HepG2 (cell line): ENCODE measurements around the gene MX2. TPM values are rescaled to one million over a fixed set of nuclear protein-coding genes. Genes with fewer than 3 reads are reported as not detected.

Experiments
- PAF1 ChIP-seq: IDR thresholded peaks from 2 replicates; pipeline ENCODE4 v1.6.1; 2016; ENCODE audit warnings: missing genetic modification reagents, missing compliant biosample characterization
- PRPF4 ChIP-seq: fragments of 200-400 bp; formaldehyde crosslinking; IDR thresholded peaks from 2 replicates; pipeline ENCODE4 v1.6.1; 2016; ENCODE audit warnings: low read length, low read depth; ENCODE audit not compliant: poor library complexity, severe bottlenecking
- SRY ChIP-seq: sonication (generic); formaldehyde crosslinking; IDR thresholded peaks from 2 replicates; pipeline ENCODE4 v1.8.0; 2022; ENCODE audit warnings: mild to moderate bottlenecking, missing genetic modification reagents
- ZIK1 ChIP-seq: sonication (generic); formaldehyde crosslinking; IDR thresholded peaks from 2 replicates; pipeline ENCODE4 v1.5.0; 2020; ENCODE audit warnings: mild to moderate bottlenecking, low read depth, missing genetic modification reagents, borderline replicate concordance
- ZNF468 ChIP-seq: sonication (generic); formaldehyde crosslinking; IDR thresholded peaks from 2 replicates; pipeline ENCODE4 v1.8.0; 2022; ENCODE audit warnings: mild to moderate bottlenecking, moderate library complexity, missing genetic modification reagents
- ZNF569 ChIP-seq: sonication (generic); formaldehyde crosslinking; IDR thresholded peaks from 2 replicates; pipeline ENCODE4 v1.5.0; 2020; ENCODE audit warnings: mild to moderate bottlenecking, missing genetic modification reagents, moderate library complexity, borderline replicate concordance
- polyA plus RNA-seq, 8 experiments: library from polyadenylated mRNA; depleted of rRNA in 3 of 8; stranded (reverse) in 7 of 8; unstranded in 1 of 8; fragments of >200 nt; fragmentation: Illumina TruSeq in 4 of 8; extraction: Trizol in 4 of 8; gene quantifications; 2 replicates each; pipeline versions ENCODE4 v1.2.1 to v1.2.3, GENCODE V29; 2011 to 2016; ENCODE audit warnings: low read depth in 4 of 8, missing spikeins in 1 of 8, mixed read lengths in 1 of 8; ENCODE audit not compliant: insufficient read depth in 1 of 8
- total RNA-seq, 5 experiments: library from RNA; depleted of rRNA; stranded (reverse); fragments of >200 nt; fragmentation: Illumina TruSeq; extraction: Trizol; gene quantifications; 2 replicates each; pipeline ENCODE4 v1.2.3, GENCODE V29; 2016; ENCODE audit warnings: low read depth in 1 of 5
- TF ChIP-seq, protein P1 (sequence below): sonication (generic); formaldehyde crosslinking; IDR thresholded peaks from 2 replicates; pipeline ENCODE4 v1.4.0; 2020; ENCODE audit warnings: mild to moderate bottlenecking, missing genetic modification reagents, borderline replicate concordance
- TF ChIP-seq, protein P2 (sequence below): sonication (generic); formaldehyde crosslinking; IDR thresholded peaks from 2 replicates; pipeline ENCODE4 v1.4.0; 2020; ENCODE audit warnings: missing genetic modification reagents
- TF ChIP-seq, protein P3 (sequence below): sonication (generic); formaldehyde crosslinking; IDR thresholded peaks from 2 replicates; pipeline ENCODE4 v1.8.0; 2022; ENCODE audit warnings: mild to moderate bottlenecking, missing genetic modification reagents, moderate library complexity

The MX2 gene
- total and polyA plus RNA-seq, 2 of the 13 experiments (the other 11 are each of a cell fraction or from before 2014, with no cell fraction given) = 24.0 to 35.7 TPM

DNA sequence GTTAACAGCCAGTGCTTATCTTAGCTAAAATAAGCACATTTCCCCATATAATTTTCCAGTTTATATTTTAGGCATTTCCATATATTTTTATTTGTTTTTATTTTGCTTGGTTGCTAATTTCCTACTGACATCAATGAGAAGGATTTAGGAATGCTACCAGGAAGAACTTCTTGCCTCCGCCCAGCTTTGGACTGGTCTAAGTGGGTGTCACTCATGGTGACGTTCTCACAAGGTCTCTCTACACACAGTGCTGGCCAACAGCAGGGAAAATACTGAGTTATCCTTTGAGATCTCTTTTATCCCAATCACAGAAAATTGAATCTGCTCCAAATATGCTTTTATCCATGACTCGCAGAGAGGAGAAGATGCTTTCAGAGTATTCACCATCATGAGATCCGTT, 77.4 kb downstream of the MX2 start (continued):
- TF ChIP-seq, protein P1, sequence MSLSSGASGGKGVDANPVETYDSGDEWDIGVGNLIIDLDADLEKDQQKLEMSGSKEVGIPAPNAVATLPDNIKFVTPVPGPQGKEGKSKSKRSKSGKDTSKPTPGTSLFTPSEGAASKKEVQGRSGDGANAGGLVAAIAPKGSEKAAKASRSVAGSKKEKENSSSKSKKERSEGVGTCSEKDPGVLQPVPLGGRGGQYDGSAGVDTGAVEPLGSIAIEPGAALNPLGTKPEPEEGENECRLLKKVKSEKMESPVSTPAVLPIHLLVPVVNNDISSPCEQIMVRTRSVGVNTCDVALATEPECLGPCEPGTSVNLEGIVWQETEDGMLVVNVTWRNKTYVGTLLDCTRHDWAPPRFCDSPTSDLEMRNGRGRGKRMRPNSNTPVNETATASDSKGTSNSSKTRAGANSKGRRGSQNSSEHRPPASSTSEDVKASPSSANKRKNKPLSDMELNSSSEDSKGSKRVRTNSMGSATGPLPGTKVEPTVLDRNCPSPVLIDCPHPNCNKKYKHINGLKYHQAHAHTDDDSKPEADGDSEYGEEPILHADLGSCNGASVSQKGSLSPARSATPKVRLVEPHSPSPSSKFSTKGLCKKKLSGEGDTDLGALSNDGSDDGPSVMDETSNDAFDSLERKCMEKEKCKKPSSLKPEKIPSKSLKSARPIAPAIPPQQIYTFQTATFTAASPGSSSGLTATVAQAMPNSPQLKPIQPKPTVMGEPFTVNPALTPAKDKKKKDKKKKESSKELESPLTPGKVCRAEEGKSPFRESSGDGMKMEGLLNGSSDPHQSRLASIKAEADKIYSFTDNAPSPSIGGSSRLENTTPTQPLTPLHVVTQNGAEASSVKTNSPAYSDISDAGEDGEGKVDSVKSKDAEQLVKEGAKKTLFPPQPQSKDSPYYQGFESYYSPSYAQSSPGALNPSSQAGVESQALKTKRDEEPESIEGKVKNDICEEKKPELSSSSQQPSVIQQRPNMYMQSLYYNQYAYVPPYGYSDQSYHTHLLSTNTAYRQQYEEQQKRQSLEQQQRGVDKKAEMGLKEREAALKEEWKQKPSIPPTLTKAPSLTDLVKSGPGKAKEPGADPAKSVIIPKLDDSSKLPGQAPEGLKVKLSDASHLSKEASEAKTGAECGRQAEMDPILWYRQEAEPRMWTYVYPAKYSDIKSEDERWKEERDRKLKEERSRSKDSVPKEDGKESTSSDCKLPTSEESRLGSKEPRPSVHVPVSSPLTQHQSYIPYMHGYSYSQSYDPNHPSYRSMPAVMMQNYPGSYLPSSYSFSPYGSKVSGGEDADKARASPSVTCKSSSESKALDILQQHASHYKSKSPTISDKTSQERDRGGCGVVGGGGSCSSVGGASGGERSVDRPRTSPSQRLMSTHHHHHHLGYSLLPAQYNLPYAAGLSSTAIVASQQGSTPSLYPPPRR (CRISPR knock-in tag) = no peak
- TF ChIP-seq ZIK1 (CRISPR knock-in tag) = no peak
- TF ChIP-seq ZNF468 (CRISPR knock-in tag) = no peak
- TF ChIP-seq, protein P2, sequence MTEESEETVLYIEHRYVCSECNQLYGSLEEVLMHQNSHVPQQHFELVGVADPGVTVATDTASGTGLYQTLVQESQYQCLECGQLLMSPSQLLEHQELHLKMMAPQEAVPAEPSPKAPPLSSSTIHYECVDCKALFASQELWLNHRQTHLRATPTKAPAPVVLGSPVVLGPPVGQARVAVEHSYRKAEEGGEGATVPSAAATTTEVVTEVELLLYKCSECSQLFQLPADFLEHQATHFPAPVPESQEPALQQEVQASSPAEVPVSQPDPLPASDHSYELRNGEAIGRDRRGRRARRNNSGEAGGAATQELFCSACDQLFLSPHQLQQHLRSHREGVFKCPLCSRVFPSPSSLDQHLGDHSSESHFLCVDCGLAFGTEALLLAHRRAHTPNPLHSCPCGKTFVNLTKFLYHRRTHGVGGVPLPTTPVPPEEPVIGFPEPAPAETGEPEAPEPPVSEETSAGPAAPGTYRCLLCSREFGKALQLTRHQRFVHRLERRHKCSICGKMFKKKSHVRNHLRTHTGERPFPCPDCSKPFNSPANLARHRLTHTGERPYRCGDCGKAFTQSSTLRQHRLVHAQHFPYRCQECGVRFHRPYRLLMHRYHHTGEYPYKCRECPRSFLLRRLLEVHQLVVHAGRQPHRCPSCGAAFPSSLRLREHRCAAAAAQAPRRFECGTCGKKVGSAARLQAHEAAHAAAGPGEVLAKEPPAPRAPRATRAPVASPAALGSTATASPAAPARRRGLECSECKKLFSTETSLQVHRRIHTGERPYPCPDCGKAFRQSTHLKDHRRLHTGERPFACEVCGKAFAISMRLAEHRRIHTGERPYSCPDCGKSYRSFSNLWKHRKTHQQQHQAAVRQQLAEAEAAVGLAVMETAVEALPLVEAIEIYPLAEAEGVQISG = no peak
- no peak for TF ChIP-seq PRPF4
- TF ChIP-seq ZNF569 (CRISPR knock-in tag) = no peak
- TF ChIP-seq PAF1 (CRISPR knock-in tag) = no peak
- TF ChIP-seq SRY (CRISPR knock-in tag) = no peak
- TF ChIP-seq, protein P3, sequence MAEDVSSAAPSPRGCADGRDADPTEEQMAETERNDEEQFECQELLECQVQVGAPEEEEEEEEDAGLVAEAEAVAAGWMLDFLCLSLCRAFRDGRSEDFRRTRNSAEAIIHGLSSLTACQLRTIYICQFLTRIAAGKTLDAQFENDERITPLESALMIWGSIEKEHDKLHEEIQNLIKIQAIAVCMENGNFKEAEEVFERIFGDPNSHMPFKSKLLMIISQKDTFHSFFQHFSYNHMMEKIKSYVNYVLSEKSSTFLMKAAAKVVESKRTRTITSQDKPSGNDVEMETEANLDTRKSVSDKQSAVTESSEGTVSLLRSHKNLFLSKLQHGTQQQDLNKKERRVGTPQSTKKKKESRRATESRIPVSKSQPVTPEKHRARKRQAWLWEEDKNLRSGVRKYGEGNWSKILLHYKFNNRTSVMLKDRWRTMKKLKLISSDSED (CRISPR knock-in tag) = no peak
- TF ChIP-seq, all 625 proteins: peak for 0
